Mesodermal cell (in vitro differentiated cells): ENCODE measurements around the gene CUEDC2.
A peak's percentile ranks its signal among the peaks of the same experiment; 100 is the strongest.

Experiments
- H3K27ac ChIP-seq: 2 replicates; pipeline ENCODE4 v1.7.0; 2013; ENCODE audit warnings: mild to moderate bottlenecking, low read depth, low read length, moderate library complexity; ENCODE audit not compliant: severe bottlenecking
- H3K36me3 ChIP-seq: 2 replicates; pipeline ENCODE4 v1.7.1; 2013; ENCODE audit warnings: mild to moderate bottlenecking, low read length, moderate library complexity; ENCODE audit not compliant: control insufficient read depth, insufficient read depth
- H3K4me1 ChIP-seq: one replicate; pipeline ENCODE4 v1.7.1; 2013; ENCODE audit warnings: mild to moderate bottlenecking, low read length; ENCODE audit not compliant: insufficient read depth, control insufficient read depth, poor library complexity, severe bottlenecking
- H3K4me3 ChIP-seq: 2 replicates; pipeline ENCODE4 v1.7.0; 2013; ENCODE audit warnings: low read length, control low read depth, mild to moderate bottlenecking; ENCODE audit not compliant: insufficient read depth, poor library complexity, severe bottlenecking; ENCODE audit errors: extremely low read depth
- H3K9me3 ChIP-seq: 2 replicates; pipeline ENCODE4 v1.7.1; 2013; ENCODE audit warnings: mild to moderate bottlenecking, low read length, moderate library complexity; ENCODE audit not compliant: control insufficient read depth
- WGBS, 2 experiments: methylation state at CpG; one replicate each; pipeline ENCODE4 v1.1.5; 2013; ENCODE audit warnings: missing lambda C conversion rate in 2 of 2; ENCODE audit not compliant: insufficient coverage in 2 of 2; 5-methylcytosine and 5-hydroxymethylcytosine counted together

CUEDC2 gene

GRCh38 chr10:102435529-102436233 lies 3.3 kb upstream of the CUEDC2 start:
- 23 to 27% methylated on average over 4 to 5 of the region's 14 CpGs for WGBS, 2 experiments
- Histone ChIP-seq H3K9me3 (no peaks in the 10 kb centered on the region), H3K4me1 (peaks cover 12% of the 10 kb centered on the region), H3K27ac (no peak overlapping the region), H3K36me3 (peaks cover 1% of the 10 kb centered on the region), H3K4me3 (no peak overlapping the region)

GRCh38 chr10:102435133-102435497 lies 2.7 kb upstream of the CUEDC2 start:
- Histone ChIP-seq H3K4me1 (peaks cover 12% of the 10 kb centered on the region), H3K9me3 (no peaks in the 10 kb centered on the region), H3K4me3 (no peak overlapping the region), H3K36me3 (peaks cover 6% of the 10 kb centered on the region), H3K27ac (no peak overlapping the region)
- whole genome bisulfite sequencing, 2 experiments, result 9% methylated on average over 4 of the region's 5 CpGs; no CpG with 5 or more reads in 1 of the 2 experiments

- Histone ChIP-seq H3K4me1 (peaks cover 12% of the 10 kb centered on the region), H3K27ac (no peak overlapping the region), H3K9me3 (no peaks in the 10 kb centered on the region), H3K4me3 (no peak overlapping the region), H3K36me3 (peaks cover 6% of the 10 kb centered on the region)
- 27 to 29% methylated on average over 2 of the region's 9 CpGs for whole genome bisulfite sequencing, 2 experiments
Observed at GRCh38 chr10:102434394-102435132, 2.2 kb upstream of the CUEDC2 start.

- Histone ChIP-seq H3K9me3 (no peaks in the 10 kb centered on the region), H3K27ac (no peak overlapping the region), H3K4me1 (peaks cover 12% of the 10 kb centered on the region), H3K36me3 (peaks cover 6% of the 10 kb centered on the region), H3K4me3 (no peak overlapping the region)
- WGBS, 2 experiments, result 53 to 56% methylated on average over 5 of the region's 5 CpGs
Observed at GRCh38 chr10:102433619-102434046, 1.3 kb upstream of the CUEDC2 start.

- peaks cover 6% of the 10 kb centered on the region for H3K36me3 ChIP-seq
- H3K9me3 ChIP-seq, result no peaks in the 10 kb centered on the region
- H3K27ac ChIP-seq, result peak overlapping the region; percentile 13
- 33 to 44% methylated on average over 3 to 4 of the region's 4 CpGs for WGBS, 2 experiments
- H3K4me3 ChIP-seq, result peak overlapping the region; percentile 87
- peaks cover 12% of the 10 kb centered on the region for H3K4me1 ChIP-seq
Observed at GRCh38 chr10:102431452-102432124, 786 bp downstream of the CUEDC2 start.

GRCh38 chr10:102429468-102429867 lies 2.9 kb downstream of the CUEDC2 start:
- H3K4me1 ChIP-seq, result peaks cover 4% of the 10 kb centered on the region
- peaks cover 6% of the 10 kb centered on the region for H3K36me3 ChIP-seq
- 86 to 92% methylated on average over 6 to 7 of the region's 8 CpGs for WGBS, 2 experiments
- H3K9me3 ChIP-seq, result no peaks in the 10 kb centered on the region
- H3K4me3 ChIP-seq, result no peak overlapping the region
- no peak overlapping the region for H3K27ac ChIP-seq

GRCh38 chr10:102426803-102427287 lies 5.5 kb downstream of the CUEDC2 start:
- Histone ChIP-seq H3K9me3 (no peaks in the 10 kb centered on the region), H3K27ac (no peak overlapping the region), H3K36me3 (peaks cover 21% of the 10 kb centered on the region), H3K4me1 (peaks cover 3% of the 10 kb centered on the region), H3K4me3 (no peak overlapping the region)
- 87 to 96% methylated on average over 5 to 6 of the region's 7 CpGs for WGBS, 2 experiments

GRCh38 chr10:102425444-102425843 lies 6.9 kb downstream of the CUEDC2 start:
- Histone ChIP-seq H3K4me1 (no peaks in the 10 kb centered on the region), H3K4me3 (no peak overlapping the region), H3K36me3 (peaks cover 17% of the 10 kb centered on the region), H3K27ac (no peak overlapping the region), H3K9me3 (no peaks in the 10 kb centered on the region)
- 75 to 100% methylated on average over 1 of the region's 1 CpG for WGBS, 2 experiments

GRCh38 chr10:102424916-102425315 lies 7.5 kb downstream of the CUEDC2 start:
- Histone ChIP-seq H3K4me1 (no peaks in the 10 kb centered on the region), H3K36me3 (peaks cover 16% of the 10 kb centered on the region), H3K27ac (no peak overlapping the region), H3K4me3 (no peak overlapping the region), H3K9me3 (no peaks in the 10 kb centered on the region)
- 91 to 97% methylated on average over 6 of the region's 6 CpGs for WGBS, 2 experiments

GRCh38 chr10:102424145-102424544 lies 8.2 kb downstream of the CUEDC2 start:
- Histone ChIP-seq H3K27ac (no peak overlapping the region), H3K36me3 (peaks cover 16% of the 10 kb centered on the region), H3K4me1 (peaks cover 3% of the 10 kb centered on the region), H3K9me3 (no peaks in the 10 kb centered on the region), H3K4me3 (no peak overlapping the region)
- WGBS, 2 experiments, result 96 to 100% methylated on average over 3 to 5 of the region's 9 CpGs
